Loucy (cell line): ENCODE results near the gene CDH15.

Source experiments
- H2AFZ ChIP-seq: fragments of 200-600 bp; sonication (generic); 2 replicates; pipeline ENCODE4 v1.6.0; 2016; ENCODE audit warnings: antibody characterized with exemption, mild to moderate bottlenecking, low read length, moderate library complexity
- H3F3A ChIP-seq: fragments of 200-600 bp; 2 replicates; pipeline ENCODE4 v1.6.0; 2016; ENCODE audit warnings: antibody characterized with exemption, low read depth, mild to moderate bottlenecking
- H3K27me3 ChIP-seq: fragments of 200-600 bp; sonication (generic); 2 replicates; pipeline ENCODE4 v1.6.1; 2014; ENCODE audit warnings: low read length, mild to moderate bottlenecking; ENCODE audit not compliant: insufficient read depth, poor library complexity, severe bottlenecking
- H3K36me3 ChIP-seq: fragments of 200-600 bp; sonication (generic); 2 replicates; pipeline ENCODE4 v1.6.1; 2016; ENCODE audit warnings: low read length; ENCODE audit not compliant: insufficient read depth
- H3K4me1 ChIP-seq: fragments of 200-600 bp; sonication (generic); 2 replicates; pipeline ENCODE4 v1.5.1; 2014; ENCODE audit warnings: low read length, mild to moderate bottlenecking; ENCODE audit not compliant: insufficient read depth, poor library complexity, severe bottlenecking
- H3K4me2 ChIP-seq: fragments of 200-600 bp; sonication (generic); 2 replicates; pipeline ENCODE4 v1.6.0; 2014; ENCODE audit warnings: antibody characterized with exemption, low read length, low read depth, mild to moderate bottlenecking; ENCODE audit not compliant: poor library complexity, severe bottlenecking
- H3K4me3 ChIP-seq: fragments of 200-600 bp; sonication (generic); 2 replicates; pipeline ENCODE4 v1.5.1; 2014; ENCODE audit warnings: low read length, mild to moderate bottlenecking, mixed read lengths; ENCODE audit not compliant: poor library complexity, severe bottlenecking
- H3K79me2 ChIP-seq: fragments of 200-600 bp; sonication (generic); 2 replicates; pipeline ENCODE4 v1.6.1; 2014; ENCODE audit warnings: low read length; ENCODE audit not compliant: insufficient read depth
- H3K9ac ChIP-seq: fragments of 200-600 bp; sonication (generic); 2 replicates; pipeline ENCODE4 v1.6.0; 2014; ENCODE audit warnings: mild to moderate bottlenecking, low read depth, low read length, moderate library complexity; ENCODE audit not compliant: poor library complexity, severe bottlenecking
- H3K9me2 ChIP-seq: fragments of 200-600 bp; sonication (generic); replicated peaks from 2 replicates; pipeline ENCODE4 v1.6.1; 2016; ENCODE audit warnings: low read depth, low read length, mixed read lengths
- H3K9me3 ChIP-seq: fragments of 200-600 bp; sonication (generic); 2 replicates; pipeline ENCODE4 v1.6.1; 2014; ENCODE audit warnings: mild to moderate bottlenecking, antibody characterized with exemption, low read length, low read depth; ENCODE audit not compliant: insufficient read depth
- H4K20me1 ChIP-seq: fragments of 200-600 bp; sonication (generic); 2 replicates; pipeline ENCODE4 v1.6.0; 2014; ENCODE audit warnings: antibody characterized with exemption, low read length, mild to moderate bottlenecking; ENCODE audit not compliant: insufficient read depth, poor library complexity, severe bottlenecking
- CTCF ChIP-seq: fragments of 200-600 bp; sonication (generic); conservative IDR thresholded peaks from 2 replicates; pipeline ENCODE4 v1.5.1; 2014; ENCODE audit warnings: mild to moderate bottlenecking, antibody characterized with exemption, low read length
- EZH2phosphoT487 ChIP-seq: fragments of 200-600 bp; IDR thresholded peaks from 2 replicates; pipeline ENCODE4 v1.6.1; 2018; ENCODE audit warnings: antibody characterized with exemption, mild to moderate bottlenecking, moderate library complexity, borderline replicate concordance

CDH15 gene

GRCh38 chr16:89157778-89158177, 13.8 kb upstream of the CDH15 start:
- no peaks in the 10 kb centered on the region for H3K9me3 ChIP-seq
- no peaks in the 10 kb centered on the region for H3K9me2 ChIP-seq
- no peak for TF ChIP-seq EZH2phosphoT487
- TF ChIP-seq CTCF = no peak
- H3K27me3 ChIP-seq = no peaks in the 10 kb centered on the region
- no peak overlapping the region for H3K9ac ChIP-seq
- H3K36me3 ChIP-seq = no peaks in the 10 kb centered on the region
- H3K4me1 ChIP-seq = no peaks in the 10 kb centered on the region
- no peak overlapping the region for H3K4me2 ChIP-seq
- H2AFZ ChIP-seq = no peak overlapping the region
- H4K20me1 ChIP-seq = no peaks in the 10 kb centered on the region
- peaks cover 3% of the 10 kb centered on the region; the same call in 1 of the 2 replicates for H3F3A ChIP-seq
- H3K79me2 ChIP-seq = no peaks in the 10 kb centered on the region
- no peak overlapping the region for H3K4me3 ChIP-seq

GRCh38 chr16:89159066-89159849, 12.3 kb upstream of the CDH15 start:
- H3K27me3 ChIP-seq = no peaks in the 10 kb centered on the region
- no peaks in the 10 kb centered on the region for H3K36me3 ChIP-seq
- no peaks in the 10 kb centered on the region for H4K20me1 ChIP-seq
- no peaks in the 10 kb centered on the region for H3K79me2 ChIP-seq
- H3K9me2 ChIP-seq = no peaks in the 10 kb centered on the region
- no peaks in the 10 kb centered on the region for H3K9me3 ChIP-seq
- H3K9ac ChIP-seq = no peak overlapping the region
- H3K4me3 ChIP-seq = no peak overlapping the region
- no peaks in the 10 kb centered on the region for H3K4me1 ChIP-seq
- TF ChIP-seq CTCF = no peak
- no peak for TF ChIP-seq EZH2phosphoT487
- no peak overlapping the region for H2AFZ ChIP-seq
- H3F3A ChIP-seq = peaks cover 3% of the 10 kb centered on the region; the same call in 1 of the 2 replicates
- no peak overlapping the region for H3K4me2 ChIP-seq

DNA sequence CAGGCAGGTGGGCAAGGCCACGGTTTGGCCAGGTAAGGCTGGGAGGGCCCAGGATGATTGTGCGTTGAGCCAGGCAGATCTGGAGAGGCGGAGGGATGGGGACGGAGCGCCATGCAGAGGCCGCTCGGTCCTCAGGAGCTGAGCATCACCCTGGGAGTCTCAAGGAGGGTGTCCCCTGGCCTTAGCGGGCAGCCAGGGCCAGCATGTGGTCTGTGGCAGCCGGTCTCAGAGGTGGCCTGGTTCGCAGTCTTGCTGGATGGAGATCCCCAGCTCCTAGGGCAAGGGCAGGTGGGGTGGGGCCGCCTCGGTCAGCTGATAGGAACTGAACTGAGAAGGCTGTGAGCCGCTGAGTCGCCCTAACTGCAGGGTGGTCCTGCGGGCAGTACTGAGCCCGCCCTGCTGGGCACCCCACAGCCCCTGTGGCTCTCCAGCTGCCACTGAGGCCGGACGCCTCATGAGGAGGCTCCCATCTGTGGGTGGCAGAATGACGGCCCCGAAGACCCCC, 11.6 kb upstream of the CDH15 start:
- TF ChIP-seq EZH2phosphoT487 (no peak), CTCF (no peak)

More for the DNA sequence above, 11.6 kb upstream of the CDH15 start:
- H3K4me1 ChIP-seq = no peaks in the 10 kb centered on the region
- no peak overlapping the region for H2AFZ ChIP-seq
- no peak overlapping the region for H3K4me2 ChIP-seq
- H3K79me2 ChIP-seq = no peaks in the 10 kb centered on the region
- H3K36me3 ChIP-seq = no peaks in the 10 kb centered on the region
- no peaks in the 10 kb centered on the region for H3K27me3 ChIP-seq
- no peak overlapping the region for H3K4me3 ChIP-seq
- H3K9ac ChIP-seq = no peak overlapping the region
- H4K20me1 ChIP-seq = no peaks in the 10 kb centered on the region
- no peaks in the 10 kb centered on the region for H3K9me2 ChIP-seq
- peaks cover 3% of the 10 kb centered on the region; the same call in 1 of the 2 replicates for H3F3A ChIP-seq
- H3K9me3 ChIP-seq = no peaks in the 10 kb centered on the region
